AG04450 (cell line): ENCODE data around the gene LY86. TPM values are rescaled to one million over a fixed set of nuclear protein-coding genes. Genes with fewer than 3 reads are reported as not detected.
"Not testable (repeated sequence)": the region's sequence is repeated elsewhere in the genome, so short reads cannot be mapped to it uniquely, and the experiment has no call there.

ENCODE experiments used
- CTCF ChIA-PET: fragments of 300-600, 350-600 bp; formaldehyde crosslinking; extraction: SDS; loops from one replicate; lab custom pipeline; 2022; ENCODE audit warnings: antibody characterized with exemption, inconsistent platforms; lab: Charles Lee
- POLR2A ChIA-PET: fragments of 350-600 bp; formaldehyde crosslinking; extraction: SDS; loops from one replicate; lab custom pipeline; 2021; ENCODE audit warnings: antibody characterized with exemption, inconsistent platforms; lab: Yijun Ruan, JAX
- DNase-seq: peaks from one replicate; pipeline ENCODE4 v3.0.0-alpha.2; 2011; ENCODE audit warnings: low read depth, low spot score
- H3K27ac ChIP-seq: one replicate; pipeline ENCODE4 v1.5.1; 2012; ENCODE audit warnings: low read depth, low read length, control low read depth
- H3K27me3 ChIP-seq: one replicate; pipeline ENCODE4 v1.6.0; 2012; ENCODE audit warnings: low read length; ENCODE audit not compliant: control insufficient read depth, insufficient read depth
- H3K4me3 ChIP-seq: 2 replicates; pipeline ENCODE4 v1.5.1; 2011; ENCODE audit warnings: mild to moderate bottlenecking, low read depth, low read length, control low read depth
- H3K9me3 ChIP-seq: 2 replicates; pipeline ENCODE4 v1.5.1; 2012; ENCODE audit warnings: low read length; ENCODE audit not compliant: control insufficient read depth, insufficient read depth
- CTCF ChIP-seq: IDR thresholded peaks from 2 replicates; pipeline ENCODE4 v1.5.1; 2011; ENCODE audit warnings: low read depth, low read length, control low read depth, inconsistent platforms
- polyA plus RNA-seq: library from polyadenylated mRNA; depleted of rRNA; stranded (reverse); fragments of >200 nt; gene quantifications from 2 replicates; pipeline ENCODE4 v1.2.3, GENCODE V29; 2011

LY86 gene
- polyA plus RNA-seq, 1 experiment, result not detected

DNA sequence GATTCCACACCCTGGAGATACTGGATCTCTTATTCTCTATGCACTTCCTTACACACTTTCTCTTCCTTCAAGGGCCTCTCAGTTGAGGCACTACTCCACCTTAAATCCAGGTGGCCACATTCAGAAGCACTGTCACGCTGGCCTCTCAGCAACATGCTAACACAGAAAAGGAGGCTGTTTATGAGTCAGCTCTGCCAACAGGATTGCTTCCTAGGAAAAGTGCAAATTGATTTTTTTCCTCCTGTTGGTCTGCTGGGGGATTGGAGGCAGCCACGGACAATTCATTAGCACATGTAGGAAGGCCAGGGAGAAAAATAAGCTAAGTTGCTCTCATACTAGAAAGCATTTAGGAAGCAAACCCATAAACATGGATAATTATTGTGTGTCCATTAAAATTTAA is 20.9 kb downstream of the LY86 start:
- CTCF ChIA-PET, result no interaction called here
- no peak for DNase-seq
- H3K27ac ChIP-seq, result no peak overlapping the region
- H3K27me3 ChIP-seq, result no peaks in the 10 kb centered on the region
- TF ChIP-seq CTCF, result no peak
- POLR2A ChIA-PET, result no interaction called here
- H3K4me3 ChIP-seq, result no peak overlapping the region
- peaks cover 27% of the 10 kb centered on the region for H3K9me3 ChIP-seq

GRCh38 chr6:6610031-6610591 is 21.6 kb downstream of the LY86 start:
- no peak overlapping the region for H3K27ac ChIP-seq
- no peak overlapping the region for H3K4me3 ChIP-seq
- no peak for TF ChIP-seq CTCF
- ChIA-PET CTCF (no interaction called here), POLR2A (no interaction called here)
- H3K9me3 ChIP-seq, result peaks cover 30% of the 10 kb centered on the region
- no peak for DNase-seq
- no peaks in the 10 kb centered on the region for H3K27me3 ChIP-seq

DNA sequence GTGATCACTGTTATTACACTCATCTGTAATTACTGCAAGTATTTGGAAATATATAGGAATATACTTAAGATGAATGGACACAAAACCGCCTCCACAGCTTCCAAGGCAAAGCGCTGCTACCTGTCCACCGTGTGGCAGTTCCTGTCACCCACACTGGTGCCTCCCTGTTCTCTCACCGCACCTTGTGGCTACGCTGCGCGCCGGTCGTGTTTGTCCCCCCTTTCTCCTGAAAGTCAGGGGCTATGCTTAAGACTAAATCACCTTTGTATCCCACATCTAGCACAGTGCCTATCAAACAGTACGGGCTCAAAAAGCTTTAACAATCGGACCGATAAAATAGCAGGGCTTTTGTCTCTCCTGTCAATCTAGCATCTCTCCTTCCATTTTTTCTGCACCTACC is 23.0 kb downstream of the LY86 start:
- no peak for TF ChIP-seq CTCF
- H3K27ac ChIP-seq, result no peak overlapping the region
- H3K4me3 ChIP-seq, result no peak overlapping the region
- ChIA-PET CTCF (no interaction called here), POLR2A (no interaction called here)
- no peak for DNase-seq
- H3K9me3 ChIP-seq, result peaks cover 19% of the 10 kb centered on the region
- no peaks in the 10 kb centered on the region for H3K27me3 ChIP-seq

- Histone ChIP-seq H3K9me3 (peaks cover 14% of the 10 kb centered on the region), H3K27ac (no peak overlapping the region), H3K4me3 (no peak overlapping the region), H3K27me3 (no peaks in the 10 kb centered on the region)
- TF ChIP-seq CTCF, result no peak
- ChIA-PET POLR2A (no interaction called here), CTCF (no interaction called here)
- no peak for DNase-seq
These were observed 23.8 kb downstream of the LY86 start for GRCh38 chr6:6612308-6612707.

DNA sequence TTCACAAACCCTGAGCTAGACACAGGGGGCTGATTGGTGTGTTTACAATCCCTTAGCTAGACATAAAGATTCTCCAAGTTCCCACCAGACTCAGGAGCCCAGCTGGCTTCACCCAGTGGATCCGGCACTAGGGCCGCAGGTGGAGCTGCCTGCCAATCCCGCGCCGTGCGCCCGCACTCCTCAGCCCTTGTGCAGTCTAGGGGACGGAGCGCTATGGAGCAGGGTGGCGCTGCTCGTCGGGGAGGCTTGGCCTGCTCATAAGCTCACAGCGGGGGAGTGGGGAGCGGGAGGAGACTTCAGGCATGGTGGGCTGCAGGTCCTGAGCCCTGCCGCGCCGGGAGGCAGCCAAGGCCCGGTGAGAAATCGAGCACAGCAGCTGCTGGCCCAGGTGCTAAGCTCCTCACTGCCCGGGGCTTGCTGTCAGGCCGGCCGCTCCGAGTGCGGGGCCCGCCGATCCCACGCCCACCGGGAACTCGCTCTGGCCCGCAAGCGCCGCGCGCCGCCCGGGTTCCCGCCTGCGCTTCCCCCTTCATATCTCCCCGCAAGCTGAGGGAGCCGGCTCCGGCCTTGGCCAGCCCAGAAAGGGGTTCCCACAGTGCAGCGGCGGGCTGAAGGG is 24.7 kb downstream of the LY86 start:
- POLR2A ChIA-PET, CTCF ChIA-PET, H3K4me3 ChIP-seq, H3K27me3 ChIP-seq, DNase-seq, H3K27ac ChIP-seq: not testable (repeated sequence)
- peaks cover 14% of the 10 kb centered on the region for H3K9me3 ChIP-seq
